NT2/D1 (cell line): ENCODE data around the gene NDUFA11.
A peak's percentile ranks its signal among the peaks of the same experiment; 100 is the strongest.

Experiments used
- DNase-seq: peaks from one replicate; pipeline ENCODE4 v3.0.0-alpha.2; 2011; ENCODE audit warnings: low read depth, low spot score
- H3K27me3 ChIP-seq: 2 replicates; pipeline ENCODE4 v1.6.0; 2011; ENCODE audit warnings: mild to moderate bottlenecking; ENCODE audit not compliant: insufficient read length, insufficient read depth
- H3K36me3 ChIP-seq: 2 replicates; pipeline ENCODE4 v1.6.1; 2011; ENCODE audit warnings: mild to moderate bottlenecking, low read length, mixed read lengths; ENCODE audit not compliant: insufficient read depth, insufficient read length
- H3K4me1 ChIP-seq: 2 replicates; pipeline ENCODE4 v1.5.1; 2011; ENCODE audit not compliant: insufficient read depth, insufficient read length
- H3K4me3 ChIP-seq: 2 replicates; pipeline ENCODE4 v1.5.1; 2011; ENCODE audit warnings: low read depth; ENCODE audit not compliant: insufficient read length
- H3K9ac ChIP-seq: 2 replicates; pipeline ENCODE4 v1.6.0; 2011; ENCODE audit warnings: low read depth; ENCODE audit not compliant: insufficient read length
- H3K9me3 ChIP-seq: 2 replicates; pipeline ENCODE4 v1.5.1; 2011; ENCODE audit warnings: mild to moderate bottlenecking, low read length; ENCODE audit not compliant: insufficient read depth
- SUZ12 ChIP-seq: IDR thresholded peaks from 2 replicates; pipeline ENCODE4 v1.6.1; 2011; ENCODE audit not compliant: insufficient read length, insufficient read depth; ENCODE audit errors: extremely low read depth
- YY1 ChIP-seq: IDR thresholded peaks from 2 replicates; pipeline ENCODE4 v1.6.1; 2011; ENCODE audit not compliant: insufficient read length, insufficient read depth
- ZNF274 ChIP-seq: IDR thresholded peaks from 2 replicates; pipeline ENCODE4 v1.6.1; 2011; ENCODE audit warnings: mild to moderate bottlenecking, low read depth, low read length

Gene NDUFA11

DNA sequence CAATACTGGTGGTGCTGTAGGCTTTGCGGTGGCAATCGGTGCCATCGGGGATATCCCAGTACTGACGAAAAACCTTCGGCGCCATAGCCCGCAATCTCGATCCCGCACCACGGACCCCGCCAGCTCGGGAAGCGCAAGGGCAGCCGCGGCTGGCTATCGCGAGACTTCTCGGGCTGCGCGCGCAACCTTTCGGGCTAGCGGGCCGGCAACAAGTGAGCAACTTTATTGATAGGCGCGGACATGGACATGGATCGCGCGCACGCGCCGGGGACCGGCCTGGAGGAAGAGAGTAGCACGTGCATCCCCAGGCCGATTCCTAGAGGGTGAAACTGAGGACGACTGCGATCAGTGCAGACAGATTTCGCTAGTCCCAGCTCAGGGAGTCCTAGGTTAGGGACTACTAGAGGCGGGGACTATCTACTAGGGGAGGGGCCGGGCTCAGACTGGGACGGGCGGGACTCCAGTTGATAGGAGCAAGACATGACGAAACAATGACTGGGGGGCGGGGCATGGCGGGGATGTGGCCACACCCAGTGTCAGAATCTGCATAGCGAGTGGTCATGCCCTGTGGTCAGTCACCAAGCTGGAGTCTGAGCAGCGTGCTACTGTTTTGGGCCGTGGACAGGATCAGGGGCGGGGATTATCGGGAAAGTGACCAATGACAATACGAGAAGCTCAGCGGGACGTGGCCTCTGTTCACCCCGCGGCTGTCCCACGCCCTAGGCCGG is at the start of gene NDUFA11:
NDUFA11 (minus strand) TSS at position 167 of the 728 bp plus-strand sequence; CDS start at position 85, 82 bp downstream.
- H3K4me1 ChIP-seq: peaks cover under 1% of the 10 kb centered on the region
- DNase-seq: peak; percentile 92
- H3K27me3 ChIP-seq: no peaks in the 10 kb centered on the region
- peaks cover 33% of the 10 kb centered on the region for H3K36me3 ChIP-seq
- H3K9ac ChIP-seq: peak within 1 kb of the TSS; percentile 99
- H3K9me3 ChIP-seq: no peaks in the 10 kb centered on the region
- H3K4me3 ChIP-seq: peak within 1 kb of the TSS; percentile 95
- TF ChIP-seq ZNF274 (no peak), YY1 (peak; percentile 27), SUZ12 (no peak)

DNA sequence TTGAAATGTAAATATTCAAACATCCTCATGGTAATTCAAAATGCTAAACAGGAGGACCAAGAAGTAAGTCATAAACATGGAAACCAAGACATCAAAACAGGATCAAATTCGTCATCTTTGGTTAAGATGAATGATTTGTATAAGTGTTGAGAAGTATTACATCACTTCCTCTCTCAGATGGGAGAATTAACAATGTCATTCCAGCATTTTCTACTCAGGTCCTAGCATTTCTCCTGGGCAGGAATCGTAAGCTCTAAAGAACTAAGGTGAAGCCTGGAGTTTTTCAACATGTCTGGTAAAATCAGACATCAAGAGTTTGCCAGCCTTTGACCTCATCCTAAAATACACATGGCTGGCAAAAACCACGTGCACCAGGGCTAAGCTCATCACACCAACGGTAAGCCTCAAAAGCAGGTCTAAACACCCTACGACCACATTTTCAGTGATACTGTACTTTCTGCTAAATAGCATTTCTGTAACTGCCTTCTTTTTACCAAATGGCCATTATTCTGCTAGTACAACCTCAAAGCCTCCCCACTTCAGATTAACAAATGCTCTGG is 49.5 kb upstream of the NDUFA11 start:
- no peaks in the 10 kb centered on the region for H3K27me3 ChIP-seq
- DNase-seq: no peak
- no peaks in the 10 kb centered on the region for H3K9me3 ChIP-seq
- H3K9ac ChIP-seq: no peak overlapping the region
- TF ChIP-seq SUZ12: no peak
- TF ChIP-seq ZNF274: no peak
- no peak for TF ChIP-seq YY1
- H3K4me3 ChIP-seq: no peak overlapping the region
- H3K36me3 ChIP-seq: peaks cover 36% of the 10 kb centered on the region
- H3K4me1 ChIP-seq: peaks cover 16% of the 10 kb centered on the region

DNA sequence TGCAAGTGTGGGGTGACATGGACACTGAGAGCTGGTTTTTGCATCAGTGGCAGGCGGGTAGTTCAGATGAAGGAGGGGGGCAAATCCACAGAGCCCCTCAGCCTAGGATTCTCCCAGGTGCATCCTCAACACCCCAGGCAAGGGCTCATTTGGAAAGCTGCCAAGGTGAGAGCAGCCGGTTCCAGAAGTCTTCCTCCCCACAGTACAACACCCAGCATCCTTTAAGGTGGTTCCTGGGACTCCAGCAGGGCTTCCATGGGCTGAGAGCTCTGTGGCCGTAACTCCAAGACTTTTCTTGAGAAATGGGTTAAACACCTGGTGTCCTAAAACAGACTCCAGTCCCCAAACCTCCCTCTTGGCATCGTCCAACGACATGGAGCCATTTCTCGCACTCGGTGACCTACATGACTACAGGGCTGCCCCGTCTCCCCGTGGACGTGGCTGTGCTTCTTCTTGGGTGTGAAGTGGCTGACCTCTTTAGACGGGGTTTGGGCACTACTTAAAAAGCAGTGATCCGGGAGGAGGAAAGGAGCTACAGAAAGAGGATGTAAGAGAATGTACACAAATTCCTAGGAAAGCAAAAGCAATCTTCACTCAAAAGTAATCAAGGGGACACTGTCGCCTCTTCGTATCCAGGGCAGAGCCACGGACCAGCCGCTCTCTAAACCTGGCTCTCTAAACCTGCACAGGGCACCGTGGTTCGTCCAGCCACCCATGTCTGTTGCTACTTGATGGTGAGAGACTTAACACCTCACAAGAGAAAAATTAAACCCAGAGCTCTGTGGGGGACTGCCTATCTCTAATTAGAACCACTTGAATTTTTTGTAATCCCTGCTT is 48.8 kb upstream of the NDUFA11 start:
- H3K9ac ChIP-seq: no peak overlapping the region
- H3K36me3 ChIP-seq: peaks cover 34% of the 10 kb centered on the region
- TF ChIP-seq YY1: no peak
- no peak for TF ChIP-seq SUZ12
- no peak for TF ChIP-seq ZNF274
- no peak for DNase-seq
- no peaks in the 10 kb centered on the region for H3K9me3 ChIP-seq
- H3K4me1 ChIP-seq: peaks cover 16% of the 10 kb centered on the region
- no peaks in the 10 kb centered on the region for H3K27me3 ChIP-seq
- no peak overlapping the region for H3K4me3 ChIP-seq

DNA sequence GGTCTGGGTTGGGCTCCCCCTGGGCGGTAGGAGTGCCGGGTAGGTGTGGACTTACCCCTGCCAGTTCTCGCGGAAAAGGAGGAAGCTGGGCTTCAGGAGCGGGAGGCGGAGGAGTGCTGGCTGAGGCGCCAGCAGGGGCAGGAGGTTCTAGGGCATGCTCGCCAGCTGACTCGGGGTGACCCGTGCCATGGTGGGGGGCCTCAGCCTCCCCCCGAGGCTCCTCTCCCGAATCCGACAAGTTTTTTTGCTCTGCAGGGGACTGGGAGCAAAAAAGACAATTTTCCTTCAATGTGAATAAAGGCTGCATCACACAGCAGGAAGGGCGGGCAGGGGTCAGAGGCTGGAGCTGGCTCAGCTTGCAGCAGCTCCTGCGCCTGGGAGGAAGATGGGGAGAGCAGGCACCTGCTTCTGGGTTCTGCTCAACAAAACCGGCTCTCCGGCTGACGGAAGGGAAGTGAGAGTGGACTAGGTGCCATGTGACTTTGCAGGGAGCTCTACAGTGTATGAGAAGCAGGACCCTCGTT is 47.8 kb upstream of the NDUFA11 start:
- no peak for DNase-seq
- Histone ChIP-seq H3K9ac (no peak overlapping the region), H3K4me3 (no peak overlapping the region), H3K27me3 (no peaks in the 10 kb centered on the region), H3K9me3 (no peaks in the 10 kb centered on the region), H3K4me1 (peaks cover 12% of the 10 kb centered on the region), H3K36me3 (peaks cover 34% of the 10 kb centered on the region)
- no peak for TF ChIP-seq ZNF274

DNA sequence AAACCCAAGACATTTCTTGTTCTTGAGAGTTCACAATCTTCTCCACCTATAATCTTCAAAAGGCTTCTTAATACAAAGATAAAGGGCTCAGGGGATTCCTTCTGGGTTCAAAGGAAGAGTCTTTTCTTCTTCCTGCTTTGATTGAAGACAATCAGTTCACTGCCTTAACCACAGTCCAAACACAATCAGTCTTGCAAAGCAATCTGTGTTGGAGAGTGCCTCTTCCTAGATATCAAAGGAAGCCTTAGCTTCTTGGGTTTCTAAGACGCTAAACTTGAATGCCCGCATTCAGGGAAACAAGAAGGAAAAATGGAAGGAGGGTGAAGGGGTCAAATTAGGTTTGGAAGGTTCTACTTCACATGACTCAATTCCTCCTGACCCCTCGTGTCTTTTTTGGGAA is 47.2 kb upstream of the NDUFA11 start:
- TF ChIP-seq SUZ12 (no peak), YY1 (no peak), ZNF274 (no peak)
- H3K9ac ChIP-seq: no peak overlapping the region
- no peaks in the 10 kb centered on the region for H3K27me3 ChIP-seq
- H3K9me3 ChIP-seq: no peaks in the 10 kb centered on the region
- no peak overlapping the region for H3K4me3 ChIP-seq
- no peak for DNase-seq
- peaks cover 39% of the 10 kb centered on the region for H3K36me3 ChIP-seq
- peaks cover 12% of the 10 kb centered on the region for H3K4me1 ChIP-seq

DNA sequence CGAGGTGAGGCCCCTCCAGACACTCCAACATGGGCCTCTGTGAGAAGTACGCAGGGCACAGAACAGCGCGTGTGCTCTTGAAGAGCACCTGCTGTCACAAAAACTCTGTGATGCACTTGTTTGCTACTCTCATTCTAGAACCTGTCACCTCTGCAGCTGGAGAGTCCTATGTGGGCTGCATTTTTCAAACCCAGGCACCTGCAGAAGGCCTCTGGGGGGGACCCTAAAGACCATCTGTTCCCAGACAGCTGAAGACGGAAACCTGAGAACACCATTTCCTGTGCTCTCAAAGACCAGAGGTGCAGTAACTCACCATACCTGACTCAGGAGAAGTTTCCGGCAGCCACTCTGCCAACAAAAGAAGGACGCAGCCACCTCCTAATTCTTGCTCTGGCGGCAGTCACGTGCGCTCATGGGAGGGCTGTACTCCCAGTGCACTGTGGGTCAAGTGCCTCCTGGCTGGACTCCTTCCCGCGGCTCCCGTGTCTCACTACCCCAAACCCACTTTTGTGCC is 46.3 kb upstream of the NDUFA11 start:
- Histone ChIP-seq H3K9me3 (no peaks in the 10 kb centered on the region), H3K27me3 (no peaks in the 10 kb centered on the region), H3K4me1 (peaks cover 14% of the 10 kb centered on the region), H3K9ac (no peak overlapping the region), H3K36me3 (peaks cover 46% of the 10 kb centered on the region), H3K4me3 (no peak overlapping the region)
- DNase-seq: no peak
- TF ChIP-seq YY1: no peak
- no peak for TF ChIP-seq ZNF274
- TF ChIP-seq SUZ12: no peak
